ENCODE results near the gene SLC12A9.

SLC12A9 gene

GRCh38 chr7:100823140-100823525 lies 29.4 kb upstream of the SLC12A9 start:
- no peak overlapping the region for H3K27ac ChIP-seq
- TF ChIP-seq CTCF (conservative IDR thresholded peaks at IDR 0.05) = no peak

- H3K27ac ChIP-seq = no peak overlapping the region
- no peak for TF ChIP-seq CTCF (conservative IDR thresholded peaks at IDR 0.05)
Measured at GRCh38 chr7:100823534-100823933, 29.0 kb upstream of the SLC12A9 start.

- TF ChIP-seq CTCF (conservative IDR thresholded peaks at IDR 0.05) = no peak
- H3K27ac ChIP-seq = no peak overlapping the region
Measured at GRCh38 chr7:100824499-100825214, 27.9 kb upstream of the SLC12A9 start.

GRCh38 chr7:100825215-100825671 lies 27.3 kb upstream of the SLC12A9 start:
- no peak for TF ChIP-seq CTCF (conservative IDR thresholded peaks at IDR 0.05)
- no peak overlapping the region for H3K27ac ChIP-seq

GRCh38 chr7:100825751-100826513 lies 26.6 kb upstream of the SLC12A9 start:
- H3K27ac ChIP-seq = no peak overlapping the region
- TF ChIP-seq CTCF (conservative IDR thresholded peaks at IDR 0.05) = no peak; the same call in 1 of the 2 replicates

GRCh38 chr7:100826514-100827329 lies 25.8 kb upstream of the SLC12A9 start:
- H3K27ac ChIP-seq = peak overlapping the region; percentile 47; the same call in 1 of the 2 replicates
- no peak for TF ChIP-seq CTCF (conservative IDR thresholded peaks at IDR 0.05)

All from VCaP (cell line).